Skeletal muscle tissue (tissue), 1 donor: ENCODE results near the gene HYAL4. TPM values are rescaled to one million over a fixed set of nuclear protein-coding genes. Genes with fewer than 3 reads are reported as not detected.

Experiments
- total RNA-seq: library from RNA; depleted of rRNA; stranded (reverse); fragments of >200 nt; gene quantifications from one replicate; pipeline ENCODE4 v1.2.3, GENCODE V29; 2014

HYAL4 gene
- total RNA-seq, 1 donor from 2014 or later: under 0.01 TPM

Other genes starting within 250 kb of the HYAL4 start
- gene ASB15, start 243.3 kb upstream of the HYAL4 start, total RNA-seq: 2.6 TPM
- gene LMOD2, start 189.3 kb upstream of the HYAL4 start, total RNA-seq: 34.4 TPM
- gene WASL, start 96.2 kb upstream of the HYAL4 start, total RNA-seq: 15.1 TPM
- gene SPAM1, start 80.1 kb downstream of the HYAL4 start, total RNA-seq: not detected
- not detected for gene TMEM229A, start 187.9 kb downstream of the HYAL4 start, total RNA-seq